ENCODE measurements around the gene ZBTB9.

The ZBTB9 gene

DNA sequence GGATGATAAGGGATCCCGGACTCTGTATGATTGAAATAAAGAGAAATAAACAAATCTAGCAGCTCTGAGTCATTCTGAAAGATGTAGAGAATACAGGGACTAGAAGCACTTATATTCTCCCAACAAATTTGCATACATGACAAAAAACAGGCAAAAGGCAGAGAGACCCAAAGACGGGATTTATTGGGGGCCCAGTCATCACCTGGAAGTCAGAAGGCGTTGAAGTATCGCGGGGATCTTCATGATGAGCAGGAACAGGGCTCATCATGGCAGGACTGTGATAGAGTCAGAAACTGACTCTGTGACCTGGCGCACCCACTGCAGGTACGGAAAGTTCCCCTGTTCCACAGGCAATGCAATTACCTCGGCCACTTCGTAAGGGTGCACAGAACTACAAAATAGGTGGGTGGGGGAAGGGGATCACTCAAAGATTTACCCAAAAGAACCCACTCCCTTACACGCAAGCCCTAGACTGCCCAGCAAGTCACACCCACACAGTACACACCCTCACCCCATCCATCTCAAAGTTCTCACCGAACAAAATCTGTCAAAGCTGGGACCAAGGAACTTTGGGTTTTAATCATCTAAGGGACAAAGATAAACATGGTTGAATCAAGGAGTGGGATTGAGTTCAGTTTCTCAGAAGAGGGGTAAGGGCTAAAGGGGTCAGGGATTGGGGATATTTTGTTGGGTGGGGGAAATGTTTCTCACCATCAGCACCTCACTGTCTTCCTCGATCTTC lies 37.8 kb upstream of the ZBTB9 start:
- no peak for TF ChIP-seq CTCF (conservative IDR thresholded peaks at IDR 0.05)
- TF ChIP-seq ZFX (IDR thresholded peaks at IDR 0.05) = no peak
- peak overlapping the region; percentile 78 for H3K27ac ChIP-seq

- peak overlapping the region; percentile 78 for H3K27ac ChIP-seq
- TF ChIP-seq CTCF (conservative IDR thresholded peaks at IDR 0.05) (no peak), ZFX (IDR thresholded peaks at IDR 0.05) (no peak)
Measured at GRCh38 chr6:33417128-33417902, 37.1 kb upstream of the ZBTB9 start.

DNA sequence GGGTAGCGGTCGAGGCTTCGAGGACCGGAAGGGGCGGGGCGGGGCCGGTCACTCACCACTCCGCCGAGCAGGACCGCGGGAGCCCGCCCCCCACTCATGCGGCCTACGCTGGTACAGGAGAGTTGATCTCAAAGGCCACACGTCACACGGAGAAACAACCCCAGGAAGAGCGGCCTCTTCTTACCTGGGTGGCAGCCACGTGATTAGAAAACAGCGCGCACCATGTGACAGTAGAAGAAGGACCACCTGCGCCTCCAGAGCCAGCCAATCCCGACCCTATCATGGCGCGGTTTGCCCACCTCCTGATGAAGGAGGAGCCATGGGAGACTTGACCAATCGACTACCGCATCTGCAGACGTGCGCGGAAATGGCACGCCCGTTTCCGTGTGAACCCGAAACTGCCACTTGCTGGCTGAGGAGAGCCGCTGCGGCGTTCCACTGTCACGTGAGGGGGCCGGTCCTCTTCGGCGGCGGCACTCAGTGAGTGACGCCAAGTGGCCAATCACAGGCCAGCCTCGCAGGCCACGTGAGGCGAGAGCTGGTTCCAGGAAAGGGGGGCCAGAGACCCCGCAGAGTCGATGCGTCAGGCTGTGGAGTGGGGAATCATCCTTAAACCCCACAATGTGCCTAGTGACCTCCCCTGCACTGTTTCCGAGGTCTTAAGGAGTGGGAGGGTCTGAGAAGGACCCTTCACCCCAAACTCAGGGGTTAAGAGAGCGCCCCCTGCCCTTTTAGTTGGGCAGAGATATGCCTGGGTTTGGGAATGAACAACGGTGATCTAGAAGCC lies 36.3 kb upstream of the ZBTB9 start, which contains the start of gene CUTA:
Gene CUTA, minus strand, starts transcription at position 205 of the 787 bp plus-strand sequence. Its CDS starts 107 bp downstream, at position 98.
- peak within 1 kb of the TSS; percentile 78 for H3K27ac ChIP-seq
- no peak for TF ChIP-seq ZFX (IDR thresholded peaks at IDR 0.05)
- TF ChIP-seq CTCF (conservative IDR thresholded peaks at IDR 0.05) = peak; percentile 67

DNA sequence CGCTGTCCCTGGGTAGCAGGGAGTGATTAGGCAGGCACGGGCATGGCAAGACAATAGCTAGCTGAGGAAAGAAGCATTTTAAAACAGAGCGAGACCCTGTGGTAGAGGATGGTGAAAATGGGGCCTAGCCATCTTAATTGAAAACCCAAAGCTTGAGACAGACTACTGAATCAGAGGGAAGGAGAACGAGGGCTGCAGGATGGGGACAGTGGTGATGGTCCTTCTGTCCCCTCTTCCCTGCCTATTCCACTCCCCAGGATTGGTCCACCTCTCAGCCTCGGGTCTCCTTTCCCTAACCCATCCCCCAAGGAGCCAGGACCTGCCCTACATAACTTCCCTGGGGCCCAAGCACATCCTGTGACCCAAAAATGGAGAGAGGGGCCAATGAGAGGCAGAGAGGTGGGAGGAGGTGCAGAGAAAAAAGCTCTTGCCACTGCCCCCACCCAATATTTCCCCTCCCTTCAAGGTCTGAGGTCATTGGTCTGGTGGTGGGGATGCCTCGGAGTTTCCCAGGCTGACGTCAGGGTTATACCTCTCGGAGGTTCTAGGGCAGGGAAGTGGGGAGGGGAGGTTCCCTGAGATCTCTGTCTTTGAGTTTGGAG lies 35.6 kb upstream of the ZBTB9 start:
- H3K27ac ChIP-seq = peak overlapping the region; percentile 78
- TF ChIP-seq ZFX (IDR thresholded peaks at IDR 0.05) (no peak), CTCF (conservative IDR thresholded peaks at IDR 0.05) (peak; percentile 35)

- TF ChIP-seq ZFX (IDR thresholded peaks at IDR 0.05) (no peak), CTCF (conservative IDR thresholded peaks at IDR 0.05) (no peak)
- H3K27ac ChIP-seq = peak within 1 kb of the TSS; percentile 78
Measured at GRCh38 chr6:33419580-33420490, 34.5 kb upstream of the ZBTB9 start, which contains the start of gene SYNGAP1. SYNGAP1 (plus strand) TSS chr6:33420065; CDS start chr6:33420265, 200 bp downstream.
